Activated CD4-positive, alpha-beta T cell treated with anti-CD3 and anti-CD28 coated beads, Interleukin-10, Interleukin-2, amounts not matched to agents 100 ng/mL and 50 ng/mL, durations not matched to agents 16 hours and 8 hours (primary cell): Measurements from ENCODE around the gene ITGB5.
A peak's percentile ranks its signal among the peaks of the same experiment; 100 is the strongest.
"Not testable (repeated sequence)": the region's sequence is repeated elsewhere in the genome, so short reads cannot be mapped to it uniquely, and the experiment has no call there.

Experiments
- DNase-seq: peaks from one replicate; pipeline ENCODE4 v3.0.0-alpha.2; 2020

ITGB5 gene

DNA sequence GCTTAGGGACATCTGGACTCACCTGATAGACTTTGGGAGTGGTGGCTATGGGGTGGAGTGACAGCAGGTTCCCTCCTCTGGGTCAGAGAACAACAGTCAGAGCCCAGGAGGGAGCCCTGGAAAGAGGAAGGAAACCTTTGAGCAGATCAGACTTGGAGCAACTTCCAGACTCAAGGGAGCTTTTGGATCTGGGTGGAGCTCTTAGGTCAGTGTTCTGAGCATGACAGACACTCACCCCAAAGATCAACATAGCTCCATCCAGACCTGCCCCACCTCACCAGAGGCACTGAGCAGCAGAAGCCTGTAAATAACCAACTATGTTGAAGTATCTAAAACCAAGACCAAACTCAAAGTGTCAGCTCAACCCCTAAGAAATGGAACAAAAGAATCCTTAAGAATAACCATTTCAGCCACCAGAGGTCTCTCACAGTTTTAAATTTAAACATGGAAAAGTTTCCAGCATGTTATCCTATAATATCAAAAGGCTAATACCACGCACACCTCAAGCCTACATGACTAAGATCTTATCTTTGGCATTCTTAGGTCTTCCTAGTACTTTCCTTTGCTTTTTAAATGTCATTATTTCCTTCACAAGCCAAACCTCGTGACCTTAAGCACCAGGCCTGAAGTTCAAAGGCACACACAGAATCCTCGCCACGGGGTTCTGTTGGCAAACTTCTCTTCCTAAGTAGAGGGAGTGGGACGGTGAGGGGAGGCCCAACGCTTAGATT lies 100.5 kb downstream of the ITGB5 start:
- DNase-seq, result no peak

DNA sequence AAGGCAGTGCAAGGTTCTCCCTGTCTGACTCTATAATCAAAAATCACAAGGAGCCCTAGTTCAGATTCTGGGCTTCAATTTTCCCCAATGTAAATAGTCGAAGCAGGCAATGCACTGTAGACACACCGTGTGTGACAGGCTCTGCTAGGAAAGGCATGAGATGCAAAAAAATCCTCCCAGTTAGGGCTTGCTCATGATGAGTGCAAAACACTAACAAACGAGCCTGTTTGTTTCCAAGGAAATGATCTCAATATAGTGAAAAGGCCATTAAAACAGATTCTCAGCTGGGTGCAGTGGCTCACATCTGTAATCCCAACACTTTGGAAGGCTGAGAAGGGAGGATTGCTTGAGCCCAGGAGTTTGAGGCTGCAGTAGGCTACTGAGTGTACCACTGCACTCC lies 101.2 kb downstream of the ITGB5 start:
- no peak for DNase-seq

- DNase-seq, result peak; percentile 40
Observed at GRCh38 chr3:124784686-124785382, 102.3 kb downstream of the ITGB5 start.

DNA sequence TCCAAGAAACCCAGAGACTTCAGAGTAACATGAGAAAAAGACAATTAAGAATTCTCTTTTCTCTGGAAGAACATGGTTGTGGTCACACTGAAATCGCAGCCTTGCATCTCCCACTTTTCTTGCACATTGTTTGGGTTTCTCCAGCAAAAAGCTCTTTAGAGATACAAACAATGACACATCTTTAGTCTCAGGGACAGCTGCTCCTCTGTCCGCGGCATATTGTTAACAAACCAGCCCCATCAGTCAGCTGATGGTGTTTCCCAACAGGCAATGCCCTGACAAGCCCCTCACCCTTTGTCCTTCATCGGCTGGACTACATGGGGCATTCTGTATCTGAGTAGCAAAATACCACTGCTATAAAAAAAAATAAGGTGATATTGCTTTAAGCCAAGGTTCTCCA lies 103.5 kb downstream of the ITGB5 start:
- DNase-seq, result no peak

GRCh38 chr3:124782377-124782712 lies 104.8 kb downstream of the ITGB5 start:
- not testable (repeated sequence) for DNase-seq

DNA sequence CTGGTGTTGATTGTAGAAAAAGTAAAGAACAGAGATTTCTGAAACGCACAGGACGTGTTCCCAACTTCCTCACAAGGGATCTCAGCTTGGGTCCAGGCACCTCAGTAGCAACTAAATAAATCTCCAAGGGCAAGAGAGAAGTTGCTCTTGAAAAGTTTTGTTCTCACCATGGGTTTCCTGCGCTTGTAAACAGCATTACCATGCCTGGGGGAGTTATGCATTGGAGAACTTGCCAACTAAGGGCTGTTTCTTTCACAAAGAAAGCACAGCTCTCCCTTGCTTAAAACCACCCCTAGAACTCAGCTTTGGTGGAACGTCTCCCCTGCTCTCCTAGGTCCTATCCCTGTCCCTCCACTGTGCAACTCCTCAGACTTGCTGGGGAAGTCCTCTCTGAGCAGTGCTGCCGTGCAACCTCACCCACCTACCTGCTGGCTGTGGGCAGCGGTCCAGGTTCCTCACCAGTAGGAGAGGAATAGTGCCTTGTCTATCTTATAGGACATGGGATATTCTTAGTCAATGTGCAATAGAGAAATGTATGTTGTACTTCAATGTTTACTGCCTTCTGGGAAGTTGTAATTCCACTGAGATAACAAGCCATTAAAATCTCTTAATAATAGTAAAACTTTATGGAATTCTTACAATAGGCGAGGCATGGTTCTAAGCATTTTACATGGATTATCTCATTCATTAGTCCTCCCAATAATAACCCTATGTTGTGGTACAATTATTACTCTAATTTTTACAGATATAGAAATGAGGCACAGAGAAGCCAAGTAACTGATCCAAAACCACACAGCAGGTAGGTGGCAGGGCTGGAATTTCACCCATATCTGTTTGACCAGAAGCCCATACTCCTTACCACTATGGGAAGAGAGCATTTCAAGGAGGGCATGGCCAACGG lies 105.4 kb downstream of the ITGB5 start:
- no peak for DNase-seq

DNA sequence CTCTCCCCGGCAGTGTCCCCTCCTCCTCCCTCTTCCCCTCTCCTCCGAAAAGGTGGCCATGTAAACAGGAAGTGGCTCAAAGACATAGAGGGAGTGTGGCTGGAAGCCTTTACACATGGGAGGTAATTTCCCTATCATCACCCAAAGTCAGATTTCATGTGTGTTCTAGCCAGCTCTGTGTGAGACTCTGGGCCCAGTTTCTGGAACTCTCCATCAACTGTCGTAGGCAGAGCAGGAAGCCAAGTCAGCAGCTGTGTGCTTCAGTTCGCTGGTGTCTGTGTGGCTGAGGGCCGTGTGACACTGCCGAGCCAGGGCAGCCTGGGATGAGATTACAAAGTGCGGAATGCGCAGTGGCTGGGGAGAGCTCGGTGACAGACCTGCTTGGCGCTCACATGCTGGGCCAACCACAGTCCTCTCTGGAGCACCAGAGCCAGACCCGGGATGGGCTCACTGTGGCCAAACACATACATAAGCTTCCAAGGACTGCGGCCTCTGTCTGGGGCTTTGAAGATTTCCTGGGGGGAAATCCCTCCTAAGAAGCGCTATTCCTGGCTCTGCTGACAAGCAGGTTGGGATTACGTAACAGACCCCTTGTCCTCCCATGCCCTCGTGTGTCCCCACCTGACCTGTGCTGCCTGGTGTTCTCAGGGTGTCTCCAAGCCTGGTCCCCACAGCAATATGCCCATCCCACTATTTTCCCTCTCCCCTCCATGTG lies 106.2 kb downstream of the ITGB5 start:
- no peak for DNase-seq

GRCh38 chr3:124780356-124780755 lies 106.8 kb downstream of the ITGB5 start:
- DNase-seq, result no peak

GRCh38 chr3:124779751-124780191 lies 107.4 kb downstream of the ITGB5 start:
- no peak for DNase-seq

DNA sequence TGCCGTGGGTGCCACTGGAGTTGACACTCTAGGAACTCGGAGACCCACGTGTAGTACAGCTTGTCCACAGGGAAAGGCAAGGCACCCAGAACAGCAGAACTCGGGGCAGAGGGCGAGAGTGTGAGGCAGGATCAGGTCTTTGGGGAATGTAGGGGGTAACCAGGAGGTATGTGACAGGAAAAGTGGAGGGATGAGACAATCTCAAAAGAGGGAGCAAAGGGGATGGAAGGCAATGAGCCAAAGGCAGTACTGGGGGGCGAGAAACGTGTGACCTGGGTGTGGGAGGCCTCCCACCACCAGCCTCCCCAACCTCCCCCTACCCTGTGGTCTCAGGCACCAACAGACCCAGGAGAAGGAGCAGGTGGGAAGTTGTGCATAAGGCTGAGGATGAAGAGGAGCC lies 108.0 kb downstream of the ITGB5 start:
- no peak for DNase-seq

DNA sequence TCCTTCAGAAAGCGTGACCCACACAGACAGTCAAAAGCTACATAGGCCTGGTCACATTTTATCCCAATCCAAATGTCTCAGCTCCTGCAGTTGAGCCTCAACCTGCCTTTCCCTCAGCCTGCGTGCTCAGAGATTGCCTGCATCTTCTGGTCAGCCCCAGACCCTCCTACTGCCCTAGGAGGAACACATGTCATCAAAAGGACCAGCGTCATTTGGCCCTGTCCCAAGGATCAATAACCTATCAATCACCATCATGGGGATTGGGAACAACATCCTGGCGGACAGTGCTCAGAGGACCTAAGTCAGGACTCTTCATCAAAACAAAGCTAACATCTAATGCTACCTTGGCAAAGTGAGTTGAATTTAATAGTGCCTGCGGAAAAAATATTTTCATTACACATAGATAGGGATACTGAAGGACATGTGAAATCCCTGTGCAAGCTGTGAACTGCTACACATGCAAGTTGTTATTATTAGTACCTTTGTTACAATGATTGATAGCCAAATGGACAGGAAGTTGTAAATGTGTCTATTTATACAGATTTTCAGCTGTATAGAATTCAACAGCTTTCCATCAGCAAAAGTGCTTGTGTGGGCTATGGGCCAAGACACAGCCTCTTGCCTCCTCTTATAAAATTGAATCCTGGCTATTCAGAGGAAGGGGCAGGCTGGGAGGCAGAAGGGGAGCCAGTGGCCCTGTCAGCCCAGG lies 109.2 kb downstream of the ITGB5 start:
- DNase-seq, result no peak

GRCh38 chr3:124776856-124777255 lies 110.3 kb downstream of the ITGB5 start:
- no peak for DNase-seq

- no peak for DNase-seq
Observed at GRCh38 chr3:124775877-124776276, 111.3 kb downstream of the ITGB5 start.

DNA sequence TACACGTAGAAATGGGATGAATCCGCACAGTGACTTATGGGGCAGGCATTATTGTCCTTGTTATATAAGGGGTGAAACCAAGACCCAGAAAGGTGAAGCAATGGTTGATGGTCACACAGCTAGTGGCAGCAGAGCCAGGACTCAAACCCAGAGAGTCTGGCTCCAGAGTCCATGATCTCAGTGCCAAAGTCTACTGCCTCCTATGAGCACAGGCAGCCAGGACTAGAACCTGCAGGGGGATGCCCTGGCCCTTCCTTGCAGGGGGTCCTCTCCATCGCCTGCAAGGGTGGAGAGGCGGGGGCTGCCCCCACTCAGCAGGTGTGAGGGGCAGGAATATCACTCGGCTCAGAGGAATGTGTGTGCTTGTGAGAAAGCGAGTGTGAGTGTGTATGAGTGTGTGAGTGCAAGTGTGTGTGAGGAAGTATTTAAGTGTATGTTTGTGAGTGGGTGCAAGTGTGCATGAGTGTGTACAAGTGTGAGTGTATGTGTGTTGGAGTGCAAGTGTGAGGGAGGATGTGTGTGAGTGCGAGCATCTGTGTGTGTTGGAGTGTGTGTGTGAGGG lies 112.2 kb downstream of the ITGB5 start:
- DNase-seq, result no peak

GRCh38 chr3:124774327-124774718 lies 112.8 kb downstream of the ITGB5 start:
- no peak for DNase-seq

GRCh38 chr3:124773351-124774326 lies 113.5 kb downstream of the ITGB5 start:
- DNase-seq, result no peak

DNA sequence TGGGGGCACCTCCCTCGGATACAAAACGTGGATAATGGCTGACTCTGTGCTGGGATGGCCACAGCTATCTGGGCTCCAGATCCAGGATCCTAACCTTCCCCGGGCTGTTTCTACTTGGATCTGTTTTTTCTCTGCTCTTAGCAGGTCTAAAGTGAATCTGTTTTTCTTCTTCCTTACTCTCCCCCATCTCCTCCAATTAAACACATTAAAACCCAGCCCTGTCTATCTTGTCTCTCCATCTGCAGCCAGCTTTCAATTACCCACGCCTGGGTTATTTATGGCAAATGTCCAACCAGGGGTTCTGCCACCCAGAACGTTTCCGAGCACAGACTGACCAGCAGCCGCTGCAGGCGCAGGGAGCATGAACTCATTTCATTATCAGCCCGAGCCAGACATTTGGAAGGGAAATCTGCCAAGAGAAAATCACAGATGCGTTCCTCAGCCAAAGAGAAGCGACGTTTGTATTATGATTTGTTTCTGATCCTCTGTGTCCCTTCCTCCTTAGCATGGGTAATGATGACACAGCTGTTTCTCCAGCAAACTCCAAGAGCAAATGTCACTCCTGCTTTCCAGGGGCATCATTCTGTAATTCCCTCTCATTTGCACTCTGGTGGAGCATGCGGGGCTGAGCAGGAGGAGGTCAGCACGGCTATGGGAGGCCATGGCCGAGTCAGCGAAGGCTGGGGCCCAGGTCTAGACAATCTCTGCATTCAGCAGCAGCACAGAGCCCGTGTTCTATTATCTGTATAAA lies 114.9 kb downstream of the ITGB5 start:
- no peak for DNase-seq

- DNase-seq, result no peak
Observed at GRCh38 chr3:124771083-124771445, 116.1 kb downstream of the ITGB5 start.

DNA sequence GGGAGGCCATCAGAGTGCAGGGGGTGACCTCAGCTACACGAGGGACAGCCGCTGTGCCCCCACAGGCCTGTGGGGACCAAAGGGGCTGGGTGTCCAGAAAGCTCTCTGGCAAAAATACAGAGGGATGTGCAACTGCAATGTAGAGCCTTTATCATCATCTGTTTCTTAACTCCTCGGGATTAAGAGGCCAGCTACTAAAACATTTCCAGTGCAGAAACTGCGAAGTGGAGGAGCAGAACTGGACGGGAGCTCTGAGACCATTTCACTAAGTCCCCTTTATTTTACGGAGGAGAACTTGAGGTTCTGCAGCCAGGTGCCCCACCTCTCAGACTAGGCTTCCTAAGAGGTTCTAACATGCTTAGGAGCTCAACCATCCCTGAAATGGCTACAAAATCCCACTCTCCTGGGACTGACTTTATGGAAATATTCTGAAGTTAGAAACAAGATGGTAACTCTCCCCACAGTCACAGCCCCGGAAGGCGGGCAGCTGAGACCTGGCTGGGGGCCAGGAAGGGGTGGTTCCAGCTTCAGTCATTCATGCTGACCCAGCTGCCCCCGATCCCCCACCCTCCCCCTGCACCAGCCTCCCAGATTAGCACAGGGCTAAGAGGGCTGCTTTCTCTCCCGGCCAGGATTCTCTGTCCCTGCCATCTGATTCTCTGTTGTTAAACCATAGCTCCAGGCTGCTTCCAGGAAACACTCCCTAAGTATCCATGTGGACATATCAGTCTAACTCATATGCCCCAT lies 116.7 kb downstream of the ITGB5 start:
- DNase-seq, result no peak
